H9 (cell line): Measurements from ENCODE around the gene PALD1. TPM values are rescaled to one million over a fixed set of nuclear protein-coding genes. Genes with fewer than 3 reads are reported as not detected.

Source experiments
- DNase-seq: peaks from one replicate; pipeline ENCODE4 v3.0.0-alpha.2; 2017
- H2AFZ ChIP-seq: one replicate; pipeline ENCODE4 v1.6.1; 2013; ENCODE audit warnings: mild to moderate bottlenecking, low read length, control low read depth, moderate library complexity
- H2AK5ac ChIP-seq: 2 replicates; pipeline ENCODE4 v1.6.1; 2013; ENCODE audit warnings: low read length, control low read depth, mixed read lengths; ENCODE audit not compliant: insufficient read length
- H2BK120ac ChIP-seq: one replicate; pipeline ENCODE4 v1.6.1; 2013; ENCODE audit warnings: low read depth, mild to moderate bottlenecking, low read length, control low read depth, inconsistent platforms; ENCODE audit not compliant: poor library complexity, severe bottlenecking
- H2BK12ac ChIP-seq: 2 replicates; pipeline ENCODE4 v1.6.1; 2013; ENCODE audit warnings: low read length, control low read depth, mixed read lengths, low read depth; ENCODE audit not compliant: insufficient read length
- H2BK15ac ChIP-seq: 2 replicates; pipeline ENCODE4 v1.6.1; 2013; ENCODE audit warnings: low read depth, low read length, control low read depth
- H2BK20ac ChIP-seq: one replicate; pipeline ENCODE4 v1.6.1; 2013; ENCODE audit warnings: low read depth, mild to moderate bottlenecking, low read length, control low read depth, inconsistent platforms; ENCODE audit not compliant: poor library complexity, severe bottlenecking
- H2BK5ac ChIP-seq: 2 replicates; pipeline ENCODE4 v1.6.1; 2013; ENCODE audit warnings: low read length, control low read depth, mixed read lengths; ENCODE audit not compliant: insufficient read length
- H3K14ac ChIP-seq: 2 replicates; pipeline ENCODE4 v1.6.1; 2013; ENCODE audit warnings: low read length, control low read depth; ENCODE audit not compliant: insufficient read depth
- H3K18ac ChIP-seq: 2 replicates; pipeline ENCODE4 v1.6.1; 2013; ENCODE audit warnings: low read depth, mild to moderate bottlenecking, mixed read lengths, low read length, control low read depth; ENCODE audit not compliant: insufficient read length
- H3K23ac ChIP-seq: 2 replicates; pipeline ENCODE4 v1.6.1; 2013; ENCODE audit warnings: low read length, control low read depth, mixed read lengths, low read depth; ENCODE audit not compliant: insufficient read length
- H3K23me2 ChIP-seq: 2 replicates; pipeline ENCODE4 v1.6.1; 2013; ENCODE audit warnings: low read depth, mild to moderate bottlenecking, mixed read lengths, low read length, control low read depth; ENCODE audit not compliant: insufficient read length, poor library complexity, severe bottlenecking
- H3K27ac ChIP-seq: 2 replicates; pipeline ENCODE4 v1.5.1; 2013; ENCODE audit warnings: low read length, control low read depth, mixed read lengths, low read depth; ENCODE audit not compliant: insufficient read length
- H3K27me3 ChIP-seq: 2 replicates; pipeline ENCODE4 v1.6.1; 2013; ENCODE audit warnings: low read length, control low read depth, inconsistent platforms; ENCODE audit not compliant: insufficient read depth
- H3K4ac ChIP-seq: 2 replicates; pipeline ENCODE4 v1.6.1; 2013; ENCODE audit warnings: low read depth, mild to moderate bottlenecking, control low read depth, inconsistent platforms, low read length, moderate library complexity
- H3K4me1 ChIP-seq: 2 replicates; pipeline ENCODE4 v1.6.1; 2013; ENCODE audit warnings: low read length, control low read depth, inconsistent platforms; ENCODE audit not compliant: insufficient read depth
- H3K4me2 ChIP-seq: 2 replicates; pipeline ENCODE4 v1.6.1; 2013; ENCODE audit warnings: low read length, control low read depth, mixed read lengths; ENCODE audit not compliant: insufficient read length, insufficient read depth
- H3K56ac ChIP-seq: 2 replicates; pipeline ENCODE4 v1.6.1; 2013; ENCODE audit warnings: low read depth, mild to moderate bottlenecking, mixed read lengths, low read length, control low read depth; ENCODE audit not compliant: insufficient read length
- H3K79me1 ChIP-seq: 2 replicates; pipeline ENCODE4 v1.6.1; 2013; ENCODE audit warnings: low read depth, mild to moderate bottlenecking, moderate library complexity, low read length, control low read depth, inconsistent platforms; ENCODE audit not compliant: insufficient read depth, poor library complexity, severe bottlenecking
- H3K79me2 ChIP-seq: 2 replicates; pipeline ENCODE4 v1.6.1; 2013; ENCODE audit warnings: low read length, control low read depth, inconsistent platforms; ENCODE audit not compliant: insufficient read depth
- H3K9ac ChIP-seq: 2 replicates; pipeline ENCODE4 v1.6.1; 2013; ENCODE audit warnings: low read length, control low read depth, mixed read lengths; ENCODE audit not compliant: insufficient read length; ENCODE audit errors: extremely low read depth
- H3K9me3 ChIP-seq: one replicate; pipeline ENCODE4 v1.6.1; 2013; ENCODE audit warnings: low read depth, low read length, inconsistent platforms; ENCODE audit not compliant: control insufficient read depth
- H3T11ph ChIP-seq: one replicate; pipeline ENCODE4 v1.6.1; 2013; ENCODE audit warnings: mild to moderate bottlenecking, low read length, control low read depth, inconsistent platforms
- H4K20me1 ChIP-seq: one replicate; pipeline ENCODE4 v1.6.1; 2013; ENCODE audit not compliant: control insufficient read depth, insufficient read length, insufficient read depth
- H4K5ac ChIP-seq: 2 replicates; pipeline ENCODE4 v1.6.1; 2013; ENCODE audit warnings: low read depth, mild to moderate bottlenecking, mixed read lengths, low read length, control low read depth; ENCODE audit not compliant: insufficient read length
- H4K8ac ChIP-seq: replicated peaks from 2 replicates; pipeline ENCODE4 v1.6.1; 2013; ENCODE audit warnings: low read length, control low read depth, mixed read lengths, low read depth; ENCODE audit not compliant: insufficient read length
- H4K91ac ChIP-seq: 2 replicates; pipeline ENCODE4 v1.6.1; 2013; ENCODE audit warnings: low read depth, mild to moderate bottlenecking, moderate library complexity, mixed read lengths, low read length, control low read depth; ENCODE audit not compliant: insufficient read length
- H3K27ac Mint-ChIP-seq, 3 experiments: 2 replicates in 2 of 3; 3 replicates in 1 of 3; pipeline ENCODE4 v1.8.0; 2020 to 2021; ENCODE audit warnings: mixed read lengths in 3 of 3, mild to moderate bottlenecking in 1 of 3, moderate library complexity in 1 of 3
- H3K27me3 Mint-ChIP-seq: 2 replicates; pipeline ENCODE4 v1.8.0; 2021; ENCODE audit warnings: low read depth, mild to moderate bottlenecking, moderate library complexity, mixed read lengths
- H3K36me3 Mint-ChIP-seq, 3 experiments: 2 replicates in 2 of 3; 3 replicates in 1 of 3; pipeline ENCODE4 v1.8.0; 2020 to 2021; ENCODE audit warnings: low read depth in 3 of 3, mixed read lengths in 3 of 3; ENCODE audit not compliant: insufficient read depth in 1 of 3
- H3K4me1 Mint-ChIP-seq, 2 experiments: 2 replicates each; pipeline ENCODE4 v1.8.0; 2020; ENCODE audit warnings: mixed read lengths in 2 of 2
- H3K4me3 Mint-ChIP-seq, 2 experiments: 2 replicates in 1 of 2; 3 replicates in 1 of 2; pipeline ENCODE4 v1.8.0; 2020 to 2021; ENCODE audit warnings: mild to moderate bottlenecking in 2 of 2, mixed read lengths in 2 of 2, moderate library complexity in 1 of 2
- H3K9me3 Mint-ChIP-seq, 2 experiments: 2 replicates in 1 of 2; 3 replicates in 1 of 2; pipeline ENCODE4 v1.8.0; 2020; ENCODE audit warnings: mild to moderate bottlenecking in 2 of 2, mixed read lengths in 2 of 2, moderate library complexity in 1 of 2
- WGBS: extraction: QIAGEN DNeasy Blood & Tissue Kit; methylation state at CpG from one replicate; pipeline ENCODE4 v1.1.7; 2013; ENCODE audit warnings: missing lambda C conversion rate, low lambda C conversion rate, mixed read lengths; ENCODE audit not compliant: insufficient read length; ENCODE audit errors: extremely low coverage; 5-methylcytosine and 5-hydroxymethylcytosine counted together
- total RNA-seq: library from RNA; stranded (reverse); gene quantifications from 2 replicates; pipeline ENCODE4 v1.2.1, GENCODE V29; 2021
- TF ChIP-seq, protein P1 (sequence below): fragments of 200-600 bp; sonication (generic); conservative IDR thresholded peaks from 3 replicates; pipeline ENCODE4 v1.8.0; 2021; ENCODE audit warnings: antibody characterized with exemption, mild to moderate bottlenecking

Gene PALD1
- total RNA-seq, 1 experiment from 2014 or later, result 21.1 TPM

DNA sequence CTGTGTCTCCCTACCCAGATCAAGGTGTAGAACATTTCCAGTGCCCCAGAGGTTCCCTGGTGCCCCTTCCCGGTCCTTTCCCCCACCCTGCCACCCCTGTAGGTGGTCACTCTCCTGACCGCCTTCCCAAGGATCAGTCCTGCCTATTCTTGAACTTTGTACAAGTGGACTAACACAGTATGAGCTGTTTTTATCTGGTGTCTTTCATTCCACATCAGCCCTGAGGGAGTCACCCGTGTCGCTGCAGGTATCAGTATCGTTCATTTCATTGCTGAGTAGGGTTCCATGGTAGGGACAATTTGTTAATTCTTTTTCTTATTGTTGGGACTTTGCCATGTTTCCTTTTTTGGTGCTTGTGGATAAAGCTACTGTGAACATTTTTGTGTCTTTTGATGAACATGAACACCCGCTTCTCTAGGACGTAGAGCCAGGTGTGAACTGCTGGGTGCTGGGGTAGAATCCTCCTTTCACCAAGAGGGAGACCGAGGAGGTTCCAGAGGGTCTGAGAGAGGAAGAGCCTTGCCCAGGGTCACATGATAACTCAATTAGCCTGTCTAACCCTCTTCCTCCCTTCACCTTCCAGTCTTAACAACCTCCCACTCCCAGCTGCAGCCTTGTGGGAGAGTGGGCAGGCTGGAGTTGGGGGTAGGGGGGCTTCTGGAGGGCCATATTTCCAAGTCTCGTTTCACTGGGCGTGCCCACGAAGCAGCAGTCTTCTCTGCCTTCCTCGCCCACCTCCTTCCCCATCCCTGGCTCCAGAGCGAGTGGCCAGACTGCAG, 18.0 kb downstream of the PALD1 start:
- Mint-ChIP-seq H3K9me3 (no peaks in the 10 kb centered on the region), H3K4me1 (peaks cover 31 to 44% of the 10 kb centered on the region in 2 experiments), H3K27me3 (no peaks in the 10 kb centered on the region), H3K36me3 (no peaks in the 10 kb centered on the region), H3K27ac (peak overlapping the region; percentile 65 to 84 (median 82); a peak in 4 of 7 replicates), H3K4me3 (no peak overlapping the region)
- Histone ChIP-seq H2BK12ac (no peak overlapping the region), H4K20me1 (peaks cover 3% of the 10 kb centered on the region), H2AFZ (no peak overlapping the region), H2BK120ac (no peak overlapping the region), H4K8ac (no peak overlapping the region), H2BK5ac (no peak overlapping the region), H3K14ac (peak overlapping the region; percentile 18; the same call in 1 of the 2 replicates), H3K4me2 (no peak overlapping the region), H3K27me3 (no peaks in the 10 kb centered on the region), H2BK20ac (no peak overlapping the region), H3K4me1 (peaks cover 11% of the 10 kb centered on the region), H2AK5ac (no peak overlapping the region), H3K4ac (no peak overlapping the region), H3K79me1 (no peaks in the 10 kb centered on the region), H2BK15ac (no peak overlapping the region), H3K56ac (no peak overlapping the region), H3T11ph (no peak overlapping the region), H3K18ac (peak overlapping the region; percentile 30), H3K9ac (no peak overlapping the region), H3K27ac (no peak overlapping the region), H3K23ac (no peak overlapping the region), H4K91ac (no peak overlapping the region), H3K23me2 (no peaks in the 10 kb centered on the region), H4K5ac (no peak overlapping the region), H3K79me2 (peaks cover 10% of the 10 kb centered on the region; the same call in 1 of the 2 replicates), H3K9me3 (no peaks in the 10 kb centered on the region)
- no CpG with 5 or more reads among the region's 13 CpGs for WGBS
- DNase-seq, result no peak
- TF ChIP-seq, protein P1, sequence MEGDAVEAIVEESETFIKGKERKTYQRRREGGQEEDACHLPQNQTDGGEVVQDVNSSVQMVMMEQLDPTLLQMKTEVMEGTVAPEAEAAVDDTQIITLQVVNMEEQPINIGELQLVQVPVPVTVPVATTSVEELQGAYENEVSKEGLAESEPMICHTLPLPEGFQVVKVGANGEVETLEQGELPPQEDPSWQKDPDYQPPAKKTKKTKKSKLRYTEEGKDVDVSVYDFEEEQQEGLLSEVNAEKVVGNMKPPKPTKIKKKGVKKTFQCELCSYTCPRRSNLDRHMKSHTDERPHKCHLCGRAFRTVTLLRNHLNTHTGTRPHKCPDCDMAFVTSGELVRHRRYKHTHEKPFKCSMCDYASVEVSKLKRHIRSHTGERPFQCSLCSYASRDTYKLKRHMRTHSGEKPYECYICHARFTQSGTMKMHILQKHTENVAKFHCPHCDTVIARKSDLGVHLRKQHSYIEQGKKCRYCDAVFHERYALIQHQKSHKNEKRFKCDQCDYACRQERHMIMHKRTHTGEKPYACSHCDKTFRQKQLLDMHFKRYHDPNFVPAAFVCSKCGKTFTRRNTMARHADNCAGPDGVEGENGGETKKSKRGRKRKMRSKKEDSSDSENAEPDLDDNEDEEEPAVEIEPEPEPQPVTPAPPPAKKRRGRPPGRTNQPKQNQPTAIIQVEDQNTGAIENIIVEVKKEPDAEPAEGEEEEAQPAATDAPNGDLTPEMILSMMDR, result no peak
